ENCODE data around the gene C5orf63.

- TF ChIP-seq SP1 (IDR thresholded peaks at IDR 0.05; ENCODE audit: low read depth, low read length) (no peak), SPI1 (IDR thresholded peaks at IDR 0.05; ENCODE audit: borderline replicate concordance, insufficient read depth, low read depth, low read length) (peak; percentile 59; the same call in 1 of the 2 replicates), YY1 (IDR thresholded peaks at IDR 0.05; ENCODE audit: low read depth, low read length) (peak; percentile 31; the same call in 1 of the 2 replicates), POLR2A (IDR thresholded peaks at IDR 0.05; ENCODE audit: low read depth, low read length) (peak; percentile 88), CEBPZ (IDR thresholded peaks at IDR 0.05; ENCODE audit: low read depth, low read length) (no peak), IRF5 (IDR thresholded peaks at IDR 0.05; ENCODE audit: borderline replicate concordance) (no peak), BHLHE40 (IDR thresholded peaks at IDR 0.05; ENCODE audit: borderline replicate concordance in 1 of 2, low read depth in 2 of 2, low read length in 1 of 2) (peak; percentile 23 to 73; a peak in 2 of 4 replicates), CTCF (IDR thresholded peaks at IDR 0.05 in 2 of 3, conservative IDR thresholded peaks at IDR 0.05 in 1 of 3; ENCODE audit: control insufficient read depth in 2 of 3, extremely low read depth in 1 of 3, insufficient read depth in 1 of 3, low read depth in 3 of 3, low read length in 3 of 3) (0 out of 6 replicates have a peak, but pooled peaks of 1 of the 3 experiments have one; percentile 12), E4F1 (IDR thresholded peaks at IDR 0.05; ENCODE audit: borderline replicate concordance, partially characterized antibody) (peak; percentile 33), MAX (IDR thresholded peaks at IDR 0.05; ENCODE audit: low read depth, low read length) (peak; percentile 73; the same call in 1 of the 2 replicates), REST (IDR thresholded peaks at IDR 0.05; ENCODE audit: low read depth, low read length) (no peak), RELA (IDR thresholded peaks at IDR 0.05; ENCODE audit: borderline replicate concordance, partially characterized antibody) (no peak), HDAC2 (IDR thresholded peaks at IDR 0.05) (no peak)
These were observed at the start of gene C5orf63 for GRCh38 chr5:127072861-127073846.

Measured in GM12878 (cell line).